ENCODE measurements around the gene STAT6. TPM values are rescaled to one million over a fixed set of nuclear protein-coding genes. Genes with fewer than 3 reads are reported as not detected.

STAT6 gene
- total and polyA plus RNA-seq, 2 of the 8 experiments (the other 6 are each of a cell fraction or from before 2014, with no cell fraction given), result 32.9 to 38.7 TPM

DNA sequence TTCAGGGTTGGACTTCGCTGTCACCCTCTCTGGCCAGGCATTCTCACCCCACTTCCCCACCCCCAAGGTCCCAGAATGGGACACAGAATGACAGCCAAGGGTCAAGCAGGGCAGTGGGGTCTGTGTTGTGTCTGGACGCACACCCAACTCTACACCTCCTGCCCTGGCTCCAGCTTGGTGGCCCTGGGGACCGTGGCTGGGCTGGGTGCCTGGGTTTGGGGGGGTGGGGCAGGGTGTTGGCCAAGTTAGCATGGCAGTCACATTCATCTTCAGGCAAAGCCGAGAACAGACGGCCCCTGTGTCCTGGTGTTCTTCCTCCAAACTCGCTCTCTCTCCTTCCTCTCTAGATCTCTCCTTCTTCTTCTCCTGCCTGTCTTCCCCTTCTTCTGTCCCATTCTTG, 22.8 kb upstream of the STAT6 start (continued):
- no peak for TF ChIP-seq CHD7 (IDR thresholded peaks at IDR 0.05; ENCODE audit: insufficient replicate concordance, low read length)
- no peak for TF ChIP-seq RNF2 (IDR thresholded peaks at IDR 0.05; ENCODE audit: borderline replicate concordance, low read depth, low read length, missing control alignments, poor library complexity, severe bottlenecking)
- no peak for TF ChIP-seq RXRA (IDR thresholded peaks at IDR 0.05; ENCODE audit: insufficient read depth, low read depth, low read length)
- TF ChIP-seq NANOG (IDR thresholded peaks at IDR 0.05; ENCODE audit: insufficient read depth, low read depth, low read length, poor library complexity, severe bottlenecking), result no peak
- no peak for TF ChIP-seq JUN (IDR thresholded peaks at IDR 0.05; ENCODE audit: low read depth, low read length)
- no peak for TF ChIP-seq CTCF (IDR thresholded peaks at IDR 0.05; ENCODE audit: control extremely low read depth in 1 of 3, insufficient read depth in 1 of 3, low read depth in 1 of 3, low read length in 3 of 3)
- TF ChIP-seq, protein P1, sequence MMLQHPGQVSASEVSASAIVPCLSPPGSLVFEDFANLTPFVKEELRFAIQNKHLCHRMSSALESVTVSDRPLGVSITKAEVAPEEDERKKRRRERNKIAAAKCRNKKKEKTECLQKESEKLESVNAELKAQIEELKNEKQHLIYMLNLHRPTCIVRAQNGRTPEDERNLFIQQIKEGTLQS (IDR thresholded peaks at IDR 0.05; ENCODE audit: insufficient read depth, low read depth, low read length), result no peak

Data from H1 (cell line).